Measurements from ENCODE around the gene EYS.
"Not testable (repeated sequence)": the region's sequence is repeated elsewhere in the genome, so short reads cannot be mapped to it uniquely, and the experiment has no call there.

The EYS gene

GRCh38 chr6:64266351-64266821 is 1440.6 kb downstream of the EYS start:
- DNase-seq = no peak

- no peak for DNase-seq
Observed at GRCh38 chr6:64263778-64264177, 1443.2 kb downstream of the EYS start.

DNA sequence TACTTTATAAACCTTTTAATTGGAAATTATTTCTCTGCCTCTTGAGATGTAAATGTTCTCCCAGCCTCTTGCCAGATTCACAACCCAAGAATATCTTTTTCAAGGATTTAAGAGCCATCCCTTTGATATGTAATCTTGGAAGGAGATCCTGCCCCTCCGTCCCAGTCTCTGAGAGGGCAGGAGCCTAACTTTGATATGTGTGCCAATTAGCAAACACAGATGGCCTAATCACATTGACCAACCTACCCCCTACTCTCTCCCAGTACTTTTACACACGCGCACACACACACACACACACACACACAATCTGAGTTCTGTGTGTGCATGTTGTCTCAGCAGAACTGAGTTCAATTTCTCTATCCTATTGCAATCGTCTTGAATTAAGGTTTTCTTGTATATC is 1447.7 kb downstream of the EYS start:
- DNase-seq = no peak

DNA sequence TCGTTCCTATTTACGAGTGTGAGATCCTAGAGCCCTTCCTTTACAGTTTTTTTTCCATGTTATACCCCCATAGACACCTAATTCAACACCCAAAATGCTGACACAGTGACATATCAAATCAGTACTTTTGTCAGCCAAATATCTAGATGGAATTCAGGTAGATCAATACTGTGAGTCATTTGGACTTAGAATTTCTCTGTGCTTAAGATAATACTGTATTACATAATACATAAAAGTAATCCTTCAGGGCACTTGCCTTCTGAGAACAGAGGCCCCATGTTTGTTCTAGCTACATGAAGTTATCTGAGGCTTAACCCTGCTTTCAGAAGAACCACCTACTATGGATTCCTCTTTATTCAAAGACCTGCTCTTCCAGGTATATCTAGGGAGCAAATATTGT is 1448.3 kb downstream of the EYS start:
- no peak for DNase-seq

GRCh38 chr6:64258302-64258701 is 1448.7 kb downstream of the EYS start:
- DNase-seq = no peak

- DNase-seq = no peak
Observed at GRCh38 chr6:64257586-64257985, 1449.4 kb downstream of the EYS start.

GRCh38 chr6:64256483-64256882 is 1450.5 kb downstream of the EYS start:
- no peak for DNase-seq

- no peak for DNase-seq
Observed at GRCh38 chr6:64255000-64255399, 1452.0 kb downstream of the EYS start.

DNA sequence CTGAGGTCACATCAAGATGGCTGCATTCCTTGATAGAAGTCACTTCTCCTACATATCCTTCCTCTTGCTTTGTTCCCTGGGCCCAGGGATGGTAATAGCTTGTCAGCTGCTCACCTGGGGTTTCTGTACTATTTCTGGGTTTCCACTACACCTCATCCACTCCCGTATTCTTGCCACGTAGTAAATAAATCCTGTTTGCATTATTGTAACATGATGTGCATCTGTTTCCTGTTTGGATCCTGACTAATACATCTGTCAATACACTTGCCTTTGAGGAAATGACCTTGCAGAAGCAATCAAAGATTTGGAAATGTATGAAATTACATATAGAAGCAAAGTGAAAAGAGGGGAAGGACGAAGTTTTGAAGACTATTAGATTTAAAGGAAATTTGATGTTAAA is 1452.5 kb downstream of the EYS start:
- DNase-seq = no peak

GRCh38 chr6:64252256-64252655 is 1454.8 kb downstream of the EYS start:
- no peak for DNase-seq

DNA sequence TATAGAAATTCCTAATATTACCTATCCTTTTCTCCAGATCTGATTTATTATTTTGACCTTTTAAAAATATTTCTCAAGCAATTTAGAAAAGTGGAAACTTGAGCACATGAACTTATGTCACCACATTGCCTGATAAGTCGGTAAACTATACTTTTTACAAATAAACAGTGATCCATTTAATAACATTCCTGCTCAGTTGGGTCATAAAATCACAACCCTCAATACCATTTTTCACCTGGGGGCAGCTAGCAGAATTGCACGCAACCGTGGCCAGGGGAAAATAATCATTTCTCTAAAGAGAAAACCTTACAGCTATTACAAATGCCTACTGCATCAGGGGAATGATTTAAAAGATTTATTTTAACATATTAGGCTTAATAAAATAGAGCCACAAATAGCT is 1456.9 kb downstream of the EYS start:
- no peak for DNase-seq

DNA sequence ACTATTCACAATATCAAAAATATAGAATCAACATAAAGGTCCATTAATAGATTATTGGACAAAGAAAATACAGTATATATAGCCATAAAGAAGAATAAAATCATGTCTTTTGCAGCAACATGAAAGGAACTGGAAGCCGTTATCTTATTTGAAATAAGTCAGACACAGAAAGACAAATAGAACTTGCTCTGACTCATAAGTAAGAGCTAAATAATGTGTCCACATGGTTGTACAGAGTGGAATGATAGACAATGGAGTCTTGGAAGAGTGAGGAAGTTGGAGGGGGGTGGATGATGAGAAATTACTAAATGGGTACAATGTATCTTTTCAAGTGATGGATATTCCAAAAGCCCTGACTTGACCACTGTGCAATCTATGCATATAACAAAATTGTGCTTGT is 1457.9 kb downstream of the EYS start:
- DNase-seq = no peak

DNA sequence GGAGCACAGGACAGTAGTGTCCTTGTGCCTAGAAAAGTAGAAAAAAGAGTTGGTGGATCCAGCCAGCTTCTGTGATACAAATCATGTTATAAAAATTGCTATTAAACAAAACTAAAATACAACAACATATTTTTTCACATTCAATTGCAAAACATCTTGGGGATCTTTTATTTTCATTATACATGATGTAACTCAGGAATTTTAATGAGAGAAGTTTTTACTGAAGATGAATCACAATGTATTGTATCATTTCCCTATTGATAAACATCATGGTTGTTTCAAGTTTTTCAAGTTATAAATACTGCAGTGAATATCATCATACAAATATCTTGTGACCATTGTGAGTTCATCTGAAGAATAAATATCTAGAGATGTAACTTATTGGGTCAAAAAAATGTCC is 1463.4 kb downstream of the EYS start:
- DNase-seq = no peak

- not testable (repeated sequence) for DNase-seq
Observed at GRCh38 chr6:64238908-64239307, 1468.1 kb downstream of the EYS start.

- DNase-seq = no peak
Observed at GRCh38 chr6:64238071-64238470, 1469.0 kb downstream of the EYS start.

DNA sequence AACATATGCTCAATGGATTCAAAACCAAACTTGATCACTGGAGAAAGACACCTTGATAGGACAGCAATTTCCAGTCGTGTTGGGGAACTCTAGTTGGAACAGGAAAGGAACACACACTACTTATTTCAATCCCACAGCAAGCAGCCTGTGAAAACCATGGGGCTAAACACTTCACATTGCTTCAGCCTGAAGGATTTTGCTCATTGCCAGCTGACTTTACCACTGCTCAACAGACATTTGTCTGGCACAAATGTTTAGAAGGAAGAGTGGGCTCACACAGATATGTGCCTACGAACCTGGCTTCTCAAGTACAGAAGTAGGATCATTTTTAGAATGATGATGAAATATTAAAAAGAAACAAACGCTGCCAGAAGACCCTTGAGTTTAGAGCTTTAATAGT is 1473.3 kb downstream of the EYS start:
- no peak for DNase-seq

DNA sequence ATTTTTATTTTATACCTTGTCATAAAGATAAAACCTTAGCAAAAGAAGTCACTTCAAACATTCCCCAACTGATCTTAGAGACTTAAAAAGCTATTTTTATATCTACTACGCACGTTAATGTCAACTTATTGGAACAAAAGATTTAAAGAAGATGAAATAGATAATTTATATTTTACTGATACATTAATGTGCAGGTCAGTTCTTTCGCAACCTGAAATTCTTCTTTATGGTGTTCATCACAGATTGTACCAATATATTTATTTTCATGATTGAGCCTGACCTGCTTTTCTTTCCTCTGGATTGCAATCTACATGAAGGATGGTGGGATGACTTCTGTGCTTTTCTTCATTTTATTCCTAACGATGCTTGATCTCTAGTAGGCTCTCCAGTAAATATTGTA is 1475.1 kb downstream of the EYS start:
- DNase-seq = no peak

- DNase-seq = no peak
Observed at GRCh38 chr6:64230530-64230929, 1476.5 kb downstream of the EYS start.

GRCh38 chr6:64227863-64228262 is 1479.2 kb downstream of the EYS start:
- DNase-seq = no peak

GRCh38 chr6:64225503-64225902 is 1481.5 kb downstream of the EYS start:
- DNase-seq = no peak

DNA sequence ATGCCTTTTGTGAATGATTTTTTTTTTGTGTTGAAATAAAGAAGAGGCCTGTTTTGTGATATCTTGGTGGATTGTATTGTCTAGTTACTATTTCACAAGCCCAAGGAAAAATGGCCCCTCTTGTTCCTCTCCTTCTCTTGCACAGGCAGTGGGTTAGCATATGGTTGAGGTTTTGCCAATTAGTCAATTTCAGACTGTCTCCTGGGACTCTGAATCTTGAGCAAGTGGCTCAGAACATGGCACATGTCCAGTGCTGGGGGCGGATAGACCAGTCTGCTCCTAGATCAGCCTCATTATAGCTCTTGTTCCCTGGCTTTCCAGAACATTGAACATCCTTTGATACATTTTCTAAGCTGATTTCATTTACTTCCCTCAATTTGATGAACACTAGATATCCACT is 1482.2 kb downstream of the EYS start:
- no peak for DNase-seq

- no peak for DNase-seq
Observed at GRCh38 chr6:64221776-64222175, 1485.2 kb downstream of the EYS start.

DNA sequence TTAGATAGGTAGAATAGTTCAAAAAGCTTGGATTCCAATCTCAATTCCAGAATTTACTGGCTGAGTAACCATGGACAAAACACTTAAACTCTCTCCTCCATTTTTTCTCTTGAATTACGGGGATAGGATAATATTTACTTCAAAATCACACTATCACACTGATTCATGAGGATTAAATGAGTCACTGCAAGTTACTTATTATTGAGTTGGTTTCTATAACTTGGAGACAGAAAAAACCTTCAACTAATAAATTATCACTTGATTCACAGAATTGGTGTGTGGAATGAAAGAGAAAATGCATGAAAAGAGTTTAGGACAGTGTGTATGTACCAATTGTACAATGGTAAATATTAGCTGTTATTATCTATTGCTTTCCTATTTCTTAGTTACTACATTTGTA is 1486.2 kb downstream of the EYS start:
- no peak for DNase-seq

GRCh38 chr6:64217721-64218620 is 1489.1 kb downstream of the EYS start:
- no peak for DNase-seq

- no peak for DNase-seq
Observed at GRCh38 chr6:64214373-64214772, 1492.7 kb downstream of the EYS start.
